Astrocyte of the spinal cord (primary cell): ENCODE measurements around the gene CGRRF1.

ENCODE experiments used
- DNase-seq: peaks from one replicate; pipeline ENCODE4 v3.0.0; 2011; ENCODE audit warnings: low read depth, low spot score
- H3K4me3 ChIP-seq: 2 replicates; pipeline ENCODE4 v1.5.1; 2011; ENCODE audit warnings: low read depth, mild to moderate bottlenecking, low read length, moderate library complexity
- in situ Hi-C: cut with HindIII; loops from 2 replicates; pipeline ENCODE4 v1.10.0; 2017; ENCODE audit warnings: low sequenced_read_pairs
- TF ChIP-seq, protein P1 (sequence below): IDR thresholded peaks from 2 replicates; pipeline ENCODE4 v1.5.1; 2012; ENCODE audit warnings: low read depth, mild to moderate bottlenecking, low read length, inconsistent platforms

Gene CGRRF1

DNA sequence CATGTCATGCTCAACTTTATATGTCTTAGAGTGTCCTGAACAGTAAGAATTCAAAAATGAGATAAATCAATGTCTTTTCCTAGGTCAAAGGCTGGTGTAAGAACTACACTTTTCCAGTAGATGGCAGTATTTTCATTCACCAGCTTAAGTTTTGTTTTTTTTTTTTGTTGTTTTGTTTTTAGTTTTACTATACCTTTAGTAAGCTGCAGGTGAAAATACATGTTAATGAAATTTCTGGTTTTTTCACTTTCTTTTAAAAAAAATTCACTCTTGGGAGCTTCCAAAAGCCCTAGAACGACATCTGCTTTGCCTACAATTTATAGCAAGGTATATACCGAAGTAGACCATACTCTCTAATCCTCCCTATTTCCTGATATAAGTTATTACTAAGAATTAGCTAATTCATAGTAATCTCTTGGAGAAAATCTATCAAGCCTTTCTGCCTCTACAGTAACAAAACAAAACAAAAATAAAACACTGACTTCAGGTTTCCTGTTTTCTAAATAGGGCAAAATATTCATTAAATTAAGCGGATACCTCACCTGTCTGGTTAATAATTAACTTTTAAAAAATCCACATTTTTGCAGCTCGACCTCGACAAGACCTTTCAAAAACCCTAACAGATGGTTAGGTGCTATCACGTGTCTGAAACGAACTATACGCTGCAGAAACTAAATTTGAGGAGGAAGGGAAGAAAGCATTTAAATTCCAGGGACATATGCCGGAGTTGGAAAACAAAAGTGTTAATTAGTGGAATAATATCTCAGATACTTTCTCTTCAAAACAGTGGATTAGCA is 54.6 kb downstream of the CGRRF1 start:
- DNase-seq = peak; percentile 64
- in situ Hi-C loops = no loop called here
- TF ChIP-seq, protein P1, sequence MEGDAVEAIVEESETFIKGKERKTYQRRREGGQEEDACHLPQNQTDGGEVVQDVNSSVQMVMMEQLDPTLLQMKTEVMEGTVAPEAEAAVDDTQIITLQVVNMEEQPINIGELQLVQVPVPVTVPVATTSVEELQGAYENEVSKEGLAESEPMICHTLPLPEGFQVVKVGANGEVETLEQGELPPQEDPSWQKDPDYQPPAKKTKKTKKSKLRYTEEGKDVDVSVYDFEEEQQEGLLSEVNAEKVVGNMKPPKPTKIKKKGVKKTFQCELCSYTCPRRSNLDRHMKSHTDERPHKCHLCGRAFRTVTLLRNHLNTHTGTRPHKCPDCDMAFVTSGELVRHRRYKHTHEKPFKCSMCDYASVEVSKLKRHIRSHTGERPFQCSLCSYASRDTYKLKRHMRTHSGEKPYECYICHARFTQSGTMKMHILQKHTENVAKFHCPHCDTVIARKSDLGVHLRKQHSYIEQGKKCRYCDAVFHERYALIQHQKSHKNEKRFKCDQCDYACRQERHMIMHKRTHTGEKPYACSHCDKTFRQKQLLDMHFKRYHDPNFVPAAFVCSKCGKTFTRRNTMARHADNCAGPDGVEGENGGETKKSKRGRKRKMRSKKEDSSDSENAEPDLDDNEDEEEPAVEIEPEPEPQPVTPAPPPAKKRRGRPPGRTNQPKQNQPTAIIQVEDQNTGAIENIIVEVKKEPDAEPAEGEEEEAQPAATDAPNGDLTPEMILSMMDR = peak; percentile 68
- H3K4me3 ChIP-seq = peak overlapping the region; percentile 79

DNA sequence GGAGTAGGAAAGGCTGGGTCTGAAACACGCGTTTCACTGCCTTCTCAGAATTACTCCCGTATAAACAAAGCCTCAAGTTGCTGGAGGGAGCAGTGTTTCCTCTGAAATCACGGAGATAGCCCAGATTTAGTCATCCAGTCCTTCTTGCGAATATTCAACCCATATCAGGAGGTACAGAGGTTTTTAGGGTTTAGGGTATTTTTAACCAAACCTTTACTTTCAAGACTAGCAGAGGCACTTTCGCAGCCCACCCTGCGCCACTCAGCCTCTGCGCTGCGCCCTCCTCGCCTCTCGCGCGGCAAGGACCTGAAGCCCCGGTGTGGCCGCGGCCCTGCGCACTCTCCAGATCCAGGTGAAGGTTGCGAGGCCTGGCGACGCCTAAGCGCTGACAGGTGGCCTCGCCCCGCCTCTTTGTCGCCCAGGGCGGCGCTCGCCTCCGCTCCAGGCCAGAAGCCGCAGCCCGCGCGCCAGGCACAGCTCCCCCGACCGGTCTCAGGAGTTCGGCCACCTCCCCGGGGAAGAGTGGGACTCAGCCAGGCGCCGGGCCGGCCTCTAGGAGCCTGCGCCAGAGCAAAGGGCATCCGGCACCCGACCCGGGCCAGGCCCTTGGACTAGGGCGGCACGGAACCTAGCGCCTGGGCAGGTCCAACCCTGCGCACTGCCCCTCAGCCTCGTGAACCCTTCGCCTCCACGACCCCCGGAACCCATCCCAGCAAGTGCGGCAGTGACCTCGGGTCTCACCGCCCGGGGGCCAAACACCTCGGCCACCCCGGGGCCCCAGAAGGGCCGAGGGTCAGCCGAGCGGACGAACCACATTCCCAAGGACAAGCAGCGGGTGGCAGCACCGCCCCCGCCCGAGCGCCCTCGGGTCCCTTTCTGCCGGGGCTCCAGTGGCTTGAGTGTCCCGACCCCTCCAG is 55.4 kb downstream of the CGRRF1 start:
- peak overlapping the region; percentile 79 for H3K4me3 ChIP-seq
- in situ Hi-C loops = no loop called here
- DNase-seq = peak; percentile 77
- TF ChIP-seq, protein P1 = peak; percentile 15

DNA sequence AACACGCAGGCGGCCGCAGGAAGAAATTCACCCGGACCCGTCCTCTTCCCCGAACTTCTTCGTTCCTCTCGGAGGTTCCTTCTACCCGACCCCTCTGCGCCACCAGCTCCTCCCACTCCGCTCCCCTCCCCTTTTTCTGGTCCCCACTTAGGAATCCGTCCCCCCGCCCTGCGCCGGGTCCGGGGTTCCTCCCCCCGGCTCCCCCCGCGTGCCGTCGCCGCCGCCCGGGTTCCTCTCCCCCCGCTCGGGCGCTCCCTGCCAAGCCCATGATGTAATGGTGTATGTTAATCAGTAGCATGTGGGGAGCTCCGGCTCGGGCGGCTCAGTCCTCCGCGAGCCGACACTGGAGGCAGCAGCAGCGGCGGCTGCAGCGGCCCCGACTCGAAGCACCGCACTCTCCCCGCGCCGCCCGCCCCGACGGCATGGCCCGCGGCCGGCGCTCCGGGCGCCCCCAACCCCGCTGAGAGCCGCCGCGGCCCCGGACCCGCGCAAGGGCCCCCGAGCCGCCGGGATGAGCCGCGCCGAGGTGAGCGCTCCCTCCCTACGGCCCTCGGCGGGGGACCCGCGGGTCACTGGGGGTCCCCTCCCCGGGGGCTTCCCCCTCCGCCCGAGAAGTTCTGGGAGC is 56.2 kb downstream of the CGRRF1 start:
- TF ChIP-seq, protein P1 = no peak
- H3K4me3 ChIP-seq = peak overlapping the region; percentile 79
- in situ Hi-C loops = no loop called here
- peak; percentile 94 for DNase-seq

DNA sequence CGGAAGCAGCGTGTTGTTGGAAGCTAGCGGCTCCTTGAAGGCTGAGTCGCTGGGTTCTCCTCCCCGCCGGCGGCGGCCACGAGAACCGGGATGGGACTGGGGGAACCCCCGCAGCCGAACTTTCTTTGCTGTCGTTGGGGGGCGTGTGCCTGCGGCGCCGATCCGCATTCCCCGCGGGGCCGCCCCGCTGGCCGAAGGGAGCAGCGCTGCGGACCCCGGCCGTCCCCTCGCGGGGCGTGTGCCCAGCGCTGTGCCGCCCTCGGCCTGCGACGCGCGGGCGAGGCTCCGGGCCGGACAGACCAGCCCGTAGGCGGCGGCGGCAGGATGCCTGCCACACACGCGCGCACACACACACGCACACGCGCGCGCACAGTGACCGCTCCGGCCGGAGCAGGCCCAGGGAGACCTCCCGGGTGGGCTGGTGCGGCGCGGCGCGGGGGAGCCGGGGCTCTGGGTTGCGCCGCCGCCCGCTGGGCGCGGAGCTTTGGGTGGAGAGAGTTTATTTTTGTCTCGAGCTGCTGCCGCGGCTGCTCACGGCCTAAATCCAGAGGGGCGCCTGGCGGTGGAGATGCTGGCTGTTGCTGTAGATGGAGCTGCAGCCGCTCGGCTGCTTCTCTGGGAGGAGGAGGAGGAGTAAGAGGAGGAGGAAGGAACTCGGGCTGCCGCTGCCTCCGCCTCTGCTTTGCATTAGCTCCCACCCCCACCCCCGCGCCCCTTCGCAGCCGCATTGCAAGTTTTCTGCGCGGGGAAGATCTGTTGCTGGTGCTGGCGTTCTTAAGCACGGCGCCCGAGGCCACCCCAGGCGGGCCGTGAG is 56.9 kb downstream of the CGRRF1 start, which contains the start of gene SAMD4A:
SAMD4A (plus strand) TSS at position 719 of the 814 bp plus-strand sequence. CDS start 789 bp downstream, outside the sequence.
- in situ Hi-C loops = no loop called here
- TF ChIP-seq, protein P1 = peak; percentile 53
- DNase-seq = peak; percentile 92
- peak within 1 kb of the TSS; percentile 79 for H3K4me3 ChIP-seq

DNA sequence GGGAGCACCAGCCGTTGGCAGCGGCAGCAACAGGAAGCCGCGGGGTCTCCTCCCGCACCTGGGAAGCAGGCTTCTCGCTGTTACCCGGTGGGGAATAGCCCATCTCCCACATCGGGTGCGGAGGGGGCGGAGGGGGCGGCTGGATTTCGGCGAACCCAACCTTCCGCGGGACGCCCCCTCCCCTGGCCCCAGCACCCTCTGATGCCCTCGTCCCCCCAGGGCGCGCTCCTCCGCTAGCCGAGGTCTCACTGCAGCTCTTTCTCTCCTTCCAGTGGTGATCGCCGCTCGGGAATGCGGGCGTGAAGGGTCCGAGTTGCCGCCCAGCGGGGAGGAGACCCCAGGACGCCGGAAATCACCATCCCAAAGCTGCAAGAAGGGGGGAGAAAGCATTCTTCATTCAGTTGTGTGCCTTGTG is 57.5 kb downstream of the CGRRF1 start:
- in situ Hi-C loops = no loop called here
- TF ChIP-seq, protein P1 = no peak
- DNase-seq = no peak
- H3K4me3 ChIP-seq = peak overlapping the region; percentile 79
